Measurements from ENCODE around the gene PRDX5. TPM values are rescaled to one million over a fixed set of nuclear protein-coding genes. Genes with fewer than 3 reads are reported as not detected.

The PRDX5 gene
- total RNA-seq, 1 experiment from 2014 or later = 228 TPM

DNA sequence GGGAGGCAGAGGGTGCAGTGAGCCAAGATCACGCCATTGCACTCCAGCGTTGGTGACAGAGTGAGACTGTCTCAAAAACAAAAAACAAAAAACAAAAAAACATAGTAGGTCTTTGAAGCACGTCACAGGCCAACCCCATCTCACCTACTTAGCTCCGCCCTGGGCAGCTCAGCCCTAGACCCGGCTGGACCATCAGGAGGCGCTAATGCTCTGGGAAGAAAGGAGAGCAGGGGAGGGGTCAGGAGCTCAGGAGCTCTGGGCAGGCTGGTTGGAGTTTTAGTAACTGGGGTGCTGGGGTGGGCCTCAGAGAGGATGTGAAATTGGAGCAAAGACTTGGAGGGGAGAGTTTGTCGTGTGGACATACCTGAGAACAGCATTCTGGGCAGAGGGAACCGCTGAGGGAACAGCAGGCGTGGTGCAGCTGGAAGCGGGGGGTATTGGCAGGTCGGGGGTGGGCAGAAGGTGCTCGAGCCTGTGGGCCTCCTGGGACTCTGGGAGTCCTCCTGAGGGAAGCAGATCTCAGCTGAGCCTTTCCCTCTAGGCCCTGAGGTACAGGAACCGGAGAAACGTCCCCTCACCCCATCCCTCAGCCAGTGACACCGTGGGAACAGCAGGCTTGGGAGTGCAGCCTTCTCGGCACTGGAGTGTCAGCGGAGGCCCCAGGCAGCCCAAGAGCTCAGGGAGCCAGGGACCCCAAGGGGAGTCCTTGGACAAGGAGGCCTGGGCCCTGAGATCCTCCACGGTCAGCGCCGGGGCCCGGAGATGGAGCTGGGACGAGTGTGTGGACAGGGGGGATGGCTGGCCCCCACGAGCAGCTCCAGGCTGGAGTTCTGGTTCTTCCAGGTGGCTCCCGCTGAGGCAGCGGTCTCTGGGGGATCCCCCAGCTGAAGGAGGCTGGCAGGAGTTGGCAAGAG lies 38.8 kb downstream of the PRDX5 start:
- Histone ChIP-seq H3K23me2 (ENCODE audit: insufficient read length, low read depth, low read length, poor library complexity, severe bottlenecking) (peaks cover 12% of the 10 kb centered on the region), H3K9ac (ENCODE audit: extremely low read depth, insufficient read length, low read length) (no peak overlapping the region), H2BK120ac (ENCODE audit: low read depth, low read length, poor library complexity, severe bottlenecking) (no peak overlapping the region), H3K14ac (ENCODE audit: insufficient read depth, low read length) (no peak overlapping the region), H3K4me2 (ENCODE audit: insufficient read depth, insufficient read length, low read length) (no peak overlapping the region), H3K9me3 (ENCODE audit: control insufficient read depth, low read depth, low read length) (no peaks in the 10 kb centered on the region), H4K5ac (ENCODE audit: insufficient read length, low read depth, low read length) (no peak overlapping the region), H3T11ph (ENCODE audit: low read length) (no peak overlapping the region), H3K23ac (ENCODE audit: insufficient read length, low read depth, low read length) (no peak overlapping the region), H3K18ac (ENCODE audit: insufficient read length, low read depth, low read length) (no peak overlapping the region), H3K27ac (ENCODE audit: insufficient read length, low read depth, low read length) (no peak overlapping the region), H3K4ac (ENCODE audit: low read depth, low read length) (no peak overlapping the region), H2BK20ac (ENCODE audit: low read depth, low read length, poor library complexity, severe bottlenecking) (no peak overlapping the region), H3K27me3 (ENCODE audit: insufficient read depth, low read length) (no peaks in the 10 kb centered on the region; the same call in 1 of the 2 replicates), H4K8ac (replicated peaks; ENCODE audit: insufficient read length, low read depth, low read length) (no peak overlapping the region), H3K4me1 (ENCODE audit: insufficient read depth, low read length) (peaks cover 2% of the 10 kb centered on the region; the same call in 1 of the 2 replicates), H2AFZ (ENCODE audit: low read length) (no peak overlapping the region), H4K91ac (ENCODE audit: insufficient read length, low read depth, low read length) (no peak overlapping the region), H4K20me1 (ENCODE audit: control insufficient read depth, insufficient read depth, insufficient read length) (peaks cover 2% of the 10 kb centered on the region), H2AK5ac (ENCODE audit: insufficient read length, low read length) (no peak overlapping the region), H2BK15ac (ENCODE audit: low read depth, low read length) (no peak overlapping the region), H3K79me2 (ENCODE audit: insufficient read depth, low read length) (no peaks in the 10 kb centered on the region), H3K79me1 (ENCODE audit: insufficient read depth, low read depth, low read length, poor library complexity, severe bottlenecking) (no peaks in the 10 kb centered on the region), H2BK5ac (ENCODE audit: insufficient read length, low read length) (no peak overlapping the region), H2BK12ac (ENCODE audit: insufficient read length, low read depth, low read length) (no peak overlapping the region), H3K56ac (ENCODE audit: insufficient read length, low read depth, low read length) (no peak overlapping the region)
- no peaks in the 10 kb centered on the region for H3K27me3 Mint-ChIP-seq (ENCODE audit: low read depth)
- peak overlapping the region in 2 of 3 experiments; percentile 41 to 53; a peak in 4 of 7 replicates for H3K27ac Mint-ChIP-seq
- peaks cover 3 to 9% (median 4%) of the 10 kb centered on the region in 3 experiments; a peak in 5 of 7 replicates for H3K36me3 Mint-ChIP-seq (ENCODE audit: insufficient read depth in 1 of 3, low read depth in 3 of 3)
- DNase-seq = peak; percentile 89
- peaks cover 21 to 38% of the 10 kb centered on the region in 2 experiments for H3K4me1 Mint-ChIP-seq
- H3K4me3 Mint-ChIP-seq = peak overlapping the region; percentile 16 to 34; a peak in 4 of 5 replicates
- TF ChIP-seq, protein P1, sequence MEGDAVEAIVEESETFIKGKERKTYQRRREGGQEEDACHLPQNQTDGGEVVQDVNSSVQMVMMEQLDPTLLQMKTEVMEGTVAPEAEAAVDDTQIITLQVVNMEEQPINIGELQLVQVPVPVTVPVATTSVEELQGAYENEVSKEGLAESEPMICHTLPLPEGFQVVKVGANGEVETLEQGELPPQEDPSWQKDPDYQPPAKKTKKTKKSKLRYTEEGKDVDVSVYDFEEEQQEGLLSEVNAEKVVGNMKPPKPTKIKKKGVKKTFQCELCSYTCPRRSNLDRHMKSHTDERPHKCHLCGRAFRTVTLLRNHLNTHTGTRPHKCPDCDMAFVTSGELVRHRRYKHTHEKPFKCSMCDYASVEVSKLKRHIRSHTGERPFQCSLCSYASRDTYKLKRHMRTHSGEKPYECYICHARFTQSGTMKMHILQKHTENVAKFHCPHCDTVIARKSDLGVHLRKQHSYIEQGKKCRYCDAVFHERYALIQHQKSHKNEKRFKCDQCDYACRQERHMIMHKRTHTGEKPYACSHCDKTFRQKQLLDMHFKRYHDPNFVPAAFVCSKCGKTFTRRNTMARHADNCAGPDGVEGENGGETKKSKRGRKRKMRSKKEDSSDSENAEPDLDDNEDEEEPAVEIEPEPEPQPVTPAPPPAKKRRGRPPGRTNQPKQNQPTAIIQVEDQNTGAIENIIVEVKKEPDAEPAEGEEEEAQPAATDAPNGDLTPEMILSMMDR (conservative IDR thresholded peaks at IDR 0.05) = peak; percentile 77
- H3K9me3 Mint-ChIP-seq = no peaks in the 10 kb centered on the region
- no CpG with 5 or more reads among the region's 25 CpGs for WGBS (ENCODE audit: extremely low coverage, insufficient read length, low lambda C conversion rate)
